Left renal cortex interstitium (tissue), 4 donors: Measurements from ENCODE around the gene CDKN1B. TPM values are rescaled to one million over a fixed set of nuclear protein-coding genes. Genes with fewer than 3 reads are reported as not detected.

Experiments used
- DNase-seq, 4 donors: peaks; one replicate each; pipeline ENCODE4 v3.0.0-alpha.2; 2013; ENCODE audit warnings: low read depth in 4 of 4, low spot score in 2 of 4, missing footprints in 1 of 4
- polyA plus RNA-seq, 4 donors: library from polyadenylated mRNA; unstranded; fragments of 120-200 nt; gene quantifications; one replicate each; pipeline ENCODE4 v1.2.1, GENCODE V29; 2013; ENCODE audit not compliant: insufficient read length in 4 of 4

The CDKN1B gene
- polyA plus RNA-seq, 4 donors, result 60.7 to 81.3 (median 73.0) TPM

GRCh38 chr12:12748044-12748443 is 30.9 kb downstream of the CDKN1B start:
- DNase-seq, result no peak

- DNase-seq, result no peak
These were observed 32.3 kb downstream of the CDKN1B start for GRCh38 chr12:12749433-12749832.

- DNase-seq, result no peak
These were observed 38.8 kb downstream of the CDKN1B start for GRCh38 chr12:12755923-12756322.

GRCh38 chr12:12757121-12757520 is 40.0 kb downstream of the CDKN1B start:
- DNase-seq, result no peak

- no peak for DNase-seq
These were observed 42.2 kb downstream of the CDKN1B start for GRCh38 chr12:12759234-12759915.

- DNase-seq, result no peak
These were observed 47.7 kb downstream of the CDKN1B start for GRCh38 chr12:12764824-12765223.

GRCh38 chr12:12770262-12770661 is 53.1 kb downstream of the CDKN1B start:
- no peak for DNase-seq

Other genes with a start within 250 kb of the CDKN1B start
- 10 to 100 TPM; 23.8 to 27.7 (median 25.7) TPM for gene DUSP16, start 154.5 kb upstream of the CDKN1B start, polyA plus RNA-seq
- 10 to 100 TPM; 30.8 to 38.8 (median 33.6) TPM for gene CREBL2, start 105.5 kb upstream of the CDKN1B start, polyA plus RNA-seq
- 1 to 10 TPM in 3 of 4 donors, under 1 TPM in 1; 0.94 to 2.2 (median 1.2) TPM for gene GPR19, start 21.2 kb upstream of the CDKN1B start, polyA plus RNA-seq
- 10 to 100 TPM in 2 of 4 donors, 1 to 10 TPM in 2; 7.4 to 14.5 (median 9.6) TPM for gene APOLD1, start 68.3 kb downstream of the CDKN1B start, polyA plus RNA-seq
- 10 to 100 TPM; 71.7 to 77.8 (median 76.0) TPM for gene DDX47, start 96.0 kb downstream of the CDKN1B start, polyA plus RNA-seq
- 10 to 100 TPM in 2 of 4 donors, 1 to 10 TPM in 2; 6.8 to 10.7 (median 9.4) TPM for gene GPRC5A, start 174.2 kb downstream of the CDKN1B start, polyA plus RNA-seq
- 1 to 10 TPM in 2 of 4 donors, under 1 TPM in 2; 0.30 to 1.2 (median 0.92) TPM for gene GPRC5D, start 234.8 kb downstream of the CDKN1B start, polyA plus RNA-seq